Measurements from ENCODE around the gene CEP112. TPM values are rescaled to one million over a fixed set of nuclear protein-coding genes. Genes with fewer than 3 reads are reported as not detected.

The CEP112 gene
- total and polyA plus RNA-seq, 4 donors: 1.1 to 4.9 (median 1.4) TPM

DNA sequence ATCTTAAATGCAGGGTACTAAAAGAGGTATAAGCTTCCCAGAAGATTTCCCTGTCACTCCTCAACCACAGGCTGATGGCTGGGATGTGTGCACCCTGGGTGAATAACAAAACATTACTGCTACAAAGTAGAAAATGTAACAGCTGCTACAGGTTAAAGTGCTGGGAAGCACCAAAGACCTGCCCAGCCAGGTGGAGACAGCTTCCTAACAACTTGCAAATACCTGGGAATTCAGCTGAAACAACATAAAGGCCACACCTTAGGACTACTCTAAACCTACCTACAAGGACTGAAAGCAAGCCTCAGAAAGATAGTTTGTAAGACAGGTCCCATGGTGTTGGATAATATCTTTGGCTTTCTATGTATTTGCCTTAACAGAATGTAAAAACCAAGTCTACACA, 118.5 kb downstream of the CEP112 start:
- Histone ChIP-seq H3K9me3 (ENCODE audit: control insufficient read depth in 4 of 4, low read length in 3 of 4) (peaks cover 0 to 2% (median 0%) of the 10 kb centered on the region in 4 donors), H3K9ac (ENCODE audit: low read depth in 1 of 2, low read length in 2 of 2) (no peak overlapping the region), H3K27ac (ENCODE audit: low read depth in 1 of 2, low read length in 2 of 2) (no peak overlapping the region), H3K4me1 (ENCODE audit: control insufficient read depth in 4 of 4, insufficient read depth in 4 of 4, low read length in 3 of 4) (no peaks in the 10 kb centered on the region), H3K27me3 (ENCODE audit: control insufficient read depth in 4 of 4, insufficient read depth in 4 of 4, low read length in 3 of 4) (no peaks in the 10 kb centered on the region), H3K4me3 (ENCODE audit: low read depth in 1 of 3, low read length in 3 of 3) (no peak overlapping the region), H3K36me3 (ENCODE audit: control insufficient read depth in 4 of 4, insufficient read depth in 3 of 4, low read depth in 1 of 4, low read length in 3 of 4) (no peaks in the 10 kb centered on the region)
- DNase-seq (ENCODE audit: low spot score): no peak
- TF ChIP-seq ZBTB33 (IDR thresholded peaks at IDR 0.05) (no peak), HNF4G (IDR thresholded peaks at IDR 0.05) (no peak), RXRA (IDR thresholded peaks at IDR 0.05) (no peak), FOXA1 (IDR thresholded peaks at IDR 0.05) (no peak), CTCF (IDR thresholded peaks at IDR 0.05; ENCODE audit: low read depth, low read length, missing input control) (no peak)

GRCh38 chr17:66063686-66064085, 128.2 kb downstream of the CEP112 start:
- 69% methylated on average over 1 of the region's 1 CpG for WGBS
- no peak for DNase-seq (ENCODE audit: low spot score)
- Histone ChIP-seq H3K9ac (ENCODE audit: low read depth in 1 of 2, low read length in 2 of 2) (no peak overlapping the region), H3K4me1 (ENCODE audit: control insufficient read depth in 4 of 4, insufficient read depth in 4 of 4, low read length in 3 of 4) (no peaks in the 10 kb centered on the region), H3K9me3 (ENCODE audit: control insufficient read depth in 4 of 4, low read length in 3 of 4) (no peaks in the 10 kb centered on the region), H3K27me3 (ENCODE audit: control insufficient read depth in 4 of 4, insufficient read depth in 4 of 4, low read length in 3 of 4) (no peaks in the 10 kb centered on the region), H3K27ac (ENCODE audit: low read depth in 1 of 2, low read length in 2 of 2) (no peak overlapping the region), H3K4me3 (ENCODE audit: low read depth in 1 of 3, low read length in 3 of 3) (no peak overlapping the region), H3K36me3 (ENCODE audit: control insufficient read depth in 4 of 4, insufficient read depth in 3 of 4, low read depth in 1 of 4, low read length in 3 of 4) (no peaks in the 10 kb centered on the region)
- no peak for TF ChIP-seq GABPA (IDR thresholded peaks at IDR 0.05 in 1 of 2, conservative IDR thresholded peaks at IDR 0.05 in 1 of 2)
- TF ChIP-seq ZBTB33 (IDR thresholded peaks at IDR 0.05): no peak
- TF ChIP-seq JUND (IDR thresholded peaks at IDR 0.05): no peak
- TF ChIP-seq, protein P1, sequence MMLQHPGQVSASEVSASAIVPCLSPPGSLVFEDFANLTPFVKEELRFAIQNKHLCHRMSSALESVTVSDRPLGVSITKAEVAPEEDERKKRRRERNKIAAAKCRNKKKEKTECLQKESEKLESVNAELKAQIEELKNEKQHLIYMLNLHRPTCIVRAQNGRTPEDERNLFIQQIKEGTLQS (IDR thresholded peaks at IDR 0.05): no peak
- TF ChIP-seq RAD21 (IDR thresholded peaks at IDR 0.05): no peak
- TF ChIP-seq SP1 (IDR thresholded peaks at IDR 0.05): no peak
- TF ChIP-seq, protein P2, sequence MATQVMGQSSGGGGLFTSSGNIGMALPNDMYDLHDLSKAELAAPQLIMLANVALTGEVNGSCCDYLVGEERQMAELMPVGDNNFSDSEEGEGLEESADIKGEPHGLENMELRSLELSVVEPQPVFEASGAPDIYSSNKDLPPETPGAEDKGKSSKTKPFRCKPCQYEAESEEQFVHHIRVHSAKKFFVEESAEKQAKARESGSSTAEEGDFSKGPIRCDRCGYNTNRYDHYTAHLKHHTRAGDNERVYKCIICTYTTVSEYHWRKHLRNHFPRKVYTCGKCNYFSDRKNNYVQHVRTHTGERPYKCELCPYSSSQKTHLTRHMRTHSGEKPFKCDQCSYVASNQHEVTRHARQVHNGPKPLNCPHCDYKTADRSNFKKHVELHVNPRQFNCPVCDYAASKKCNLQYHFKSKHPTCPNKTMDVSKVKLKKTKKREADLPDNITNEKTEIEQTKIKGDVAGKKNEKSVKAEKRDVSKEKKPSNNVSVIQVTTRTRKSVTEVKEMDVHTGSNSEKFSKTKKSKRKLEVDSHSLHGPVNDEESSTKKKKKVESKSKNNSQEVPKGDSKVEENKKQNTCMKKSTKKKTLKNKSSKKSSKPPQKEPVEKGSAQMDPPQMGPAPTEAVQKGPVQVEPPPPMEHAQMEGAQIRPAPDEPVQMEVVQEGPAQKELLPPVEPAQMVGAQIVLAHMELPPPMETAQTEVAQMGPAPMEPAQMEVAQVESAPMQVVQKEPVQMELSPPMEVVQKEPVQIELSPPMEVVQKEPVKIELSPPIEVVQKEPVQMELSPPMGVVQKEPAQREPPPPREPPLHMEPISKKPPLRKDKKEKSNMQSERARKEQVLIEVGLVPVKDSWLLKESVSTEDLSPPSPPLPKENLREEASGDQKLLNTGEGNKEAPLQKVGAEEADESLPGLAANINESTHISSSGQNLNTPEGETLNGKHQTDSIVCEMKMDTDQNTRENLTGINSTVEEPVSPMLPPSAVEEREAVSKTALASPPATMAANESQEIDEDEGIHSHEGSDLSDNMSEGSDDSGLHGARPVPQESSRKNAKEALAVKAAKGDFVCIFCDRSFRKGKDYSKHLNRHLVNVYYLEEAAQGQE (IDR thresholded peaks at IDR 0.05): no peak
- no peak for TF ChIP-seq FOXA2 (IDR thresholded peaks at IDR 0.05)

All from liver (tissue), 9 donors.